GM21529 (cell line): ENCODE data around the gene WBP2NL.

Source experiments
- ATAC-seq: cut with Tn5 transposase; IDR thresholded peaks from one replicate; pipeline ENCODE4 v1.9.1; 2021; ENCODE audit not compliant: unreplicated experiment

Gene WBP2NL

GRCh38 chr22:42033263-42034181 is 34.9 kb downstream of the WBP2NL start:
- no peak for ATAC-seq

GRCh38 chr22:42035256-42035655 is 36.7 kb downstream of the WBP2NL start:
- ATAC-seq: no peak

- no peak for ATAC-seq
Measured at GRCh38 chr22:42039271-42039670, 40.7 kb downstream of the WBP2NL start.

GRCh38 chr22:42041784-42042183 is 43.2 kb downstream of the WBP2NL start:
- ATAC-seq: no peak

GRCh38 chr22:42050641-42051180 is 52.1 kb downstream of the WBP2NL start:
- no peak for ATAC-seq

- ATAC-seq: no peak
Measured at GRCh38 chr22:42052765-42053164, 54.2 kb downstream of the WBP2NL start.

GRCh38 chr22:42056757-42057511 is 58.3 kb downstream of the WBP2NL start:
- no peak for ATAC-seq

GRCh38 chr22:42060489-42060888 is 61.9 kb downstream of the WBP2NL start:
- ATAC-seq: no peak

- no peak for ATAC-seq
Measured at GRCh38 chr22:42061041-42061440, 62.5 kb downstream of the WBP2NL start.

- ATAC-seq: no peak
Measured at GRCh38 chr22:42062506-42063170, 64.0 kb downstream of the WBP2NL start.

GRCh38 chr22:42064629-42065028 is 66.0 kb downstream of the WBP2NL start:
- no peak for ATAC-seq

GRCh38 chr22:42065438-42066125 is 67.0 kb downstream of the WBP2NL start:
- ATAC-seq: no peak

- no peak for ATAC-seq
Measured at GRCh38 chr22:42066126-42066761, 67.7 kb downstream of the WBP2NL start.

GRCh38 chr22:42066937-42067336 is 68.3 kb downstream of the WBP2NL start:
- ATAC-seq: no peak

- ATAC-seq: no peak
Measured at GRCh38 chr22:42067671-42068251, 69.2 kb downstream of the WBP2NL start.

GRCh38 chr22:42068291-42068690 is 69.7 kb downstream of the WBP2NL start:
- ATAC-seq: no peak

- peak; percentile 4 for ATAC-seq
Measured at GRCh38 chr22:42069801-42070516, 71.4 kb downstream of the WBP2NL start.

- ATAC-seq: peak; percentile 86
Measured at GRCh38 chr22:42070517-42071422, 72.2 kb downstream of the WBP2NL start, which contains the start of gene NAGA. Gene NAGA, minus strand, starts transcription at chr22:42070812. Its CDS starts 515 bp downstream, at chr22:42070297.
